HG03575 (cell line): ENCODE data around the gene ATF6.

ENCODE experiments used
- ATAC-seq: cut with Tn5 transposase; IDR thresholded peaks from one replicate; pipeline ENCODE4 v1.9.1; 2021; ENCODE audit not compliant: unreplicated experiment, insufficient number of reproducible peaks, low FRiP score; ENCODE audit errors: extremely low read depth

ATF6 gene

DNA sequence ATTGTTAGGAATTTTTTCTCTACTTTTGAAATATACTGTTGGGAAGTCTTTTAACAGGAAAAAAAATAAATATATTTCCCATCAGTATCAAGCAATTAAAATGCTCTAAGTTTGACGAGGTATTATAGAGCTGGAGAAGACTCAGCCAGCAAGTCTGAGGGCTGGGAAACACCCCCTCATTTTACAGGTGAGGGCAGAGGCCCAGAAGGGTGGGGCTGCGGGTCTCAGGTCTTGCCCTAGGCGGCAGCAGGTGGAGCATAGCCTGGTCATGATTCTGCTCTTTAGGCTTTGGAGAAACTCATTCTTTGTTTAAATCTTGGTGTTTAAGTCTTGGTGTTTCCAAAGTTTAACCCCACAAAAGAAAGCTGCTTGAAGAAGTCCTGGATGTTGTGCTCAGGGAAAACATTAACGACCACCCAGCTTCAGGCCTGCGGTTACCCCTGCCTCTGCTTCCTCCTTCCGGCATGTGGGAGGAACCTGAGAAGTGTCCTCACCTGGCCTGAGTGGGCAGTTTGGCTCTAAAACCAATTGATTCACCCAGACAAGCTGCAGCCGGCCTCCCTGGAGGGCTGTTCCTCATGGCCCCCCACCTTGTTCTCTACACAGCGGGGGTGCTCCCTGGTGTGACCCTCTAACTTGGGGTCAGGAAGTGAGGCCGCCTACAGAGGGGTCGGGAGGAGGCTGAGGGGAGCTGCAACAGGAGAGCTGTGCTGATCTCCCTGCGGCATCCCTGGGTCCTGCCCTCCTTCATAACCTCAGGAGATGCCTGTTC is 215.8 kb downstream of the ATF6 start:
- ATAC-seq: no peak

DNA sequence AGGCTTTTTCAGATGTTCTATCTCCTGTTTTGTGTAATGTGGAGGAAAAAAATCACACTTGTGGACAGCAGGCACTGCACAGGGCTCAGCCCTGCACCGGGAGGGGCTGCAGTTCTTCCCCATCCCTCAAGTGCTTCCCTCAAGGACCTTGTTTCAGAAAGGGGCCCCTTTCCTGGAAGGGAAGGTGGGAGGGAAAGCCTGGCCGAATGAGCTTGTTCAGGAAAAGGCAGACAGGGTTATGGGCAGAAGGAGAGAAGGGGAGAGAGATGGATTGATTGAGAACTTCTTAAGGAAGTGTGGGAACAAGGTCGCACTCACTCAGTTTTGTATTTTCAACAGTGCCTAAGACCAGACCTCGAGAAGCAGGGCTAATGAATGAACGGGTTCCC is 216.4 kb downstream of the ATF6 start:
- no peak for ATAC-seq

DNA sequence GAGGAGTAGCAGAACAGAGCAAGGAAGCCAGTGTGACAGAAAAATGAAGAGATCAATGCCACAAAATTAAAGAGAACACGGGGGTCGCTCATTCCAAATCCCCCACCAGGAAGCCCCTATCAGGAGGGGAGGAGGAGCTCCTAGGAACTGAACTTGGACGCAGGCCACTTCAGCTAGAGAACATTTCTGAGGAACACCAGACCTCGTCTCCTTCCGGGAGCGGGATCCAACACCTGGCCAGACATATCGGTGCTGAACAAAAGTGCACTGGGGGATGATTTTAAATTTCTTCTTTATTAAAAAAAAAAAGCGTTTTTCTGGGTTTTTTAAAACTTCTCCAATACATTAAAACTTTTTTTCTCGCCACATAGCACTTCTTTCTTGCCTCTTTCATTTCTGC is 216.8 kb downstream of the ATF6 start:
- ATAC-seq: no peak

DNA sequence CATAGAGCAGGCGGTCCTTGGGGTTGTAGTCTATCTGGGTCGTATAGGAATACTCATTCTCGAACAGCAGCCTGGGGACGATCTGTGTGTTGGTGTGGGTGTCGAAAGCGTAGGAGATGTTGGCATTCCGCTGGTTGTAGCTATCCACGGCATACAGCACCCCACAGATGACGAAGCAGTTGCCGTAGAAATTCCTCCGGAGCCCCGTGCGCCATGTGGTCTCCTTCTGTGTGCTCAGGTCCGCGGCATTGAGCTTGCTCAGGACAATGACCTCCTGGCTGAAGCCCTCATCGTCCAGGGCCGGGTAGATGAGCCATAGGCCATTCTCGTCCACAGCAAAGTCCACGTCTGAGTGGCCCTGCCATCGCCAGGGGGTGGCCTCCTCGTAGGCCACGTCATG is 217.6 kb downstream of the ATF6 start:
- no peak for ATAC-seq

DNA sequence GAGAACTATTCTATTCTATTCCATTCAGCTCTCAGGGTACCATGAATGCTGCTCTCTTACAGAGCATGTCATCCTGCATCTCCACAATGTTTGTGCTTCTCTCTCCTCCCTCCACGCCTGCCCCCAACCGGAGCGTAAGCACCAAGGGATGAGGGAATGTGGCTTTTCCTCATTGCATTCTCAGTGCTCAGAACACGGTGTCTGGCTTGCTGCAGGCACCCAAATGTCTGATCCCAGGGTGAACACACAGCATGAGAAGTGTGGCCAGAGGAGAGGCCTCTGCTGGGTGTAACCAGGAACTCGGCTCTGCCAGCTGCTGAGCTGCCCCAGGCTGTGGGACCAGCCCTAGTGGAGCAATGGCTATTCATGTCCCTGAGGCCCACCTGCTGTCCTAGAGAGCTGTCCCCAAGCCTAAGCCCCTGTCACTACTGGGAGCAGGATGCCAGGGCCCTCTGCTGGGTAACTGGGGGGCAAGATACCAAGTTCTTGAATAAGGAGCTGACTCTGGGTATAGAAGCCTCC is 219.2 kb downstream of the ATF6 start:
- no peak for ATAC-seq

DNA sequence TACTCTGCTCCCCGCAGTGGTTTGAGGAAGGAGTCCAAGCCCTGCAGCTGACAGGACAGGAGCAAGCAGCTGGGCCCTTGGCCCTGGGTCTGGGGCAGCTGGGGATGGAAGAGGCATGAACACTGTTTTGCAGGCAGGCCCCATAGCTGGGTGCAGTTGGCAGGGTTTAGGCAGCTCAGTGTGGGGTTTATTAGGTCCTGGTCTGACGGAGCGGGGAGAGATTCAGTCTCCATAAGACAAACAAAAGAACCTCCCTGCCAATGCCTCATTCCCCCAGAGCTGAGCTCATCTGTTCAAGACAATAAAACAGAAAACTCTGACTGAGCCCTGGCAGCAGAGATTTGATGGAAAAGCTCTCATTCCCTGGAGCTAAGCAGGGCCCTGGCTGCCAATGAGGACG is 220.2 kb downstream of the ATF6 start:
- no peak for ATAC-seq

DNA sequence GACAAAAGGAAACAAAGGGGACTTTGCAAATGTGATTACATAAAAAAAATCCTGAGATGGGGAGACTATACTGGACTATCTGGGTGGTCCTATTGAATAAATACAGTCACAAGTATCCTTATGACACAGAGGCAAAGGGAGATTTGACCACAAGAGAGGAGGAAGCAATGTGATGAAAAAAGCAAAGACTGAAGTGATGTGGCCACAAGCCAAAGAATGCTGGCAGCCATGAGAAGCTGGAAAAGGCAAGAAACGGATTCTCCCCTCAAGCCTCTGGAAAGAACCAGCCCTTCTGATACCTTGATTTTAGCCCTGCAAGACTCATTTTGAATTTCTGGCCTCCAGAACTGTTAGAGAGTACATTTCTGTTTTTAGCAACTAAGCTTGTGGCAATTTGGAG is 221.2 kb downstream of the ATF6 start:
- no peak for ATAC-seq

DNA sequence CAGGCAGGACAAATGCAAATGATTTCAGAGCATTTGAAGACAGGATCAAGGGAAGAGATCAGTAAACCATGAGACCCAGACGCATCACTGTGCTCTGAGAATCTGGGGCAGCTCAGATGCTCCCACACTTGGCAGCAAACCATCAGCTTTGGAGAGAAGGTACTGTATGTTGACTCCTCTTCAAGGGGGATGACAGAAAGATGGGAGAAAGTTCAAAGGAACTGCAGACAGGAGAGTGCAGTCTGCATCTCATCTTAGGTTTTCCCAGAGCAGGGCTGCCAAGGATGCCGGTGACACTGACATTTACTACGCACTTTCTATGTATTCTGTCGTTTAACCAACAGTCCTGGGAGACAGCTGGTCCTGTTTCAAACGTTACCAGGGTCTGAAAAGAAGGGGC is 221.8 kb downstream of the ATF6 start:
- no peak for ATAC-seq

DNA sequence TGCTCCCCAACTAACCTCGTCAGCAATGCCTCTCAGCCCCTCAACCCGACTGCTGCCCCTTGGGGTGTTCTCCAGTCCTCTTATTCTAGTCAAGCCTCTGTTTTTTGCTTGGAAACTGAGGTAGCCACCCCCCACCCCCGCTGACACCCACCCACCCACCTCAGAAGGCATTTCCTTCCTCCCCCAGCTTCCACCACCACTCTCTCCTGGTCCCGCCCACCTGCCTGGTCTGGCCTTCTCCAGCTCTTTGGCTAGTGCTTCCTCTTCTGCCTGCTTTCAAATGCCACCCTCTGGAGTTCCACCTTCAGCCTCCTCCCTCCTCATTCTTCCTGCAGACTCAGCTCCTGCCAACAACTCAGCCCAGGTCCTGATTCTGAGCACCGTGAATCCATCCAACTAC is 222.3 kb downstream of the ATF6 start:
- ATAC-seq: no peak

DNA sequence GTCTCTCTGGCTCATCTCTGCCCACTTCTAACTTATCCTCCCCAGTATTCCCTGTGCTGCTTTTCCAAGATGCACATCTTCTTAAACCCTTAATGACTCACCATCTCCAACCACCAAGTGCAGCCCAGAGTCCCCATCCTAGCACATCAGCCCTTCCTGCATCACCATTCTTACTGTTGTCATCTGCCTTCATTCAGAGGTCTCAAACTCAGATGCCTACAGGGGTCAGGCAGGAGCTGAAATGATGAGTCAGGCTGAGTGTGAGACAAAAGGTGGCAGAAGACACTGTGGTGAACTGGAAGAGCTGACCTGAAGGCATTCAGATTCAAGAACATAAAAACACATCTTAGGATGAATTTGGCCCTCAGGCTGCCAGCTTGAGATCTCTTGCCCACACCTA is 223.0 kb downstream of the ATF6 start:
- ATAC-seq: no peak

DNA sequence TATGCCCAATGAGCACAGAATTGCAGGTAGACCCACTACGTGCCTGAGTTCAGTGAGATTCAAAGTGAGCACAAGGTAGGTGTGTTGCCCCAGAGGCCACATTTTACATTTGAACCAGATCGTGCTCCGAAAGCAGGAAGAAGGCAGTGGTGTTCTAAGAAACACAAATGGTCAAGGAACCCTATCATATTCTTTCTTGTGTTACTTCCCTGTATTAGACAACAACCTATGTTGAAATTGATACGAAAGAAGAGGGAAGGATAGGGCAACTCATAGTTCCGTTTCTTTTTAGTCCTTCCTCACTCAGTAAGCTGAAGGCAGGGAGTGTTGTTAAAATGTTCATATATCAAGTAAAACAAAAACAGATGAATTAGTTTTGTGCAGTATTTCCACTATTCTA is 223.7 kb downstream of the ATF6 start:
- no peak for ATAC-seq

DNA sequence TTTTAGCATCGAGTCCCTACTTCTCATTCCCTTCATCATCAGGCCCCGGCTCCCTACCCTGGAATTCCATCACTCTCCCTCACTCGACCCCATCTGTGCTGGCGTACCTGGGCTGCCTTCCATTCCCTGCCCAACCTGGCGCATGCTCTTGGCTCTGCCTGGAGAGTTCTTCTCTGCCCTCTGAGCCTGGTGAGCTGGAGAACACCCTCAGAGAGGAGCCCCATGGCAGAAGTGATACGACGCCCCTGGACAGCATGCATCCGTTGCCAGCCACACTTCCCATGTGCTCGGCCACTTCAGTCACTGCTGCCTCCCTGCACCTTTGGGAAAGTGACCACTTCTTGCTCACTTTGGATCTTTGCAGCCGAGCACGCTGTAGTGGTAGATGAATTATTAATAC is 227.5 kb downstream of the ATF6 start:
- no peak for ATAC-seq

DNA sequence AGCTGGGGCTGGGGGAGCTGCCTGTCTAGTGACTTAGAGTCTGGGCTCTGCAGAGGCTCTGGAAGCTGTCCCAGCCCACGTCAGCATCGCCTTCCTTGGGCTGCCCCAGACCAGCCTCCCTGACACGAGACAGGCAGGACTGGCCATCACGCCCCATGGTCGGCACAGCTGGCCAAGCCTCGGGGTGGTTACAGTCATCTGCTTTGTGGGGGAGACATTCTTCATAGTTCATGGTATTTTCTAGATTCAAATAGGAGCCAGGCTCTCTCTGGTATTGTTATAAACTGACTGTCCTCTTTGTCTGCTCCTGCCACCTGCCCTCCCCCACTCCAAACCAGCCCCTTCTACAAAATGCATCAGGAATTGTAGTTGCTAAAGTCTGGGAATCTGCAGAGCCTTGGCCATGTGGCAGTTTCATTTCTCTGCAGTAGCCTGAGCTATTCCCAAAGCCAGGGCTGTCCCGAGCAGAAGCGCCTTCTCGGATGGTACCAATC is 228.1 kb downstream of the ATF6 start:
- ATAC-seq: no peak

DNA sequence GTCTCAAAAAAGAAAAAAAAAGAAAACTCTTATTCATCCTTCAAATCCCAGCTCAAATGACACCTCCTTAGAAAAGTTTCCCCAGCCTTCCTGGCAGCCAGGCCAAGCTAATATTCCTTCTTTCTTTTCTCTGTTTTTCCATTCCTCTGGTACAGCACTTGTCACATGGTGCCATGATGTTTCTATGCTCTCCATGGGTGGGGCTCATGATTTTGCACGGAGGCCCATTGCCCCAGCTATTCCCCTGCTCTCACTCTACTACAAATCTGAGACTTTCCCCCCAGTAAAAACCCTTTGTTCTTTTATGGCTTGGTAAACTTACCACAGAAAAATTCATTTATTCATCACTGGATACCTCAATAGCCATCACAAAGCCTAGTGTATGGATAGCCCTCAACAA is 231.0 kb downstream of the ATF6 start:
- no peak for ATAC-seq

DNA sequence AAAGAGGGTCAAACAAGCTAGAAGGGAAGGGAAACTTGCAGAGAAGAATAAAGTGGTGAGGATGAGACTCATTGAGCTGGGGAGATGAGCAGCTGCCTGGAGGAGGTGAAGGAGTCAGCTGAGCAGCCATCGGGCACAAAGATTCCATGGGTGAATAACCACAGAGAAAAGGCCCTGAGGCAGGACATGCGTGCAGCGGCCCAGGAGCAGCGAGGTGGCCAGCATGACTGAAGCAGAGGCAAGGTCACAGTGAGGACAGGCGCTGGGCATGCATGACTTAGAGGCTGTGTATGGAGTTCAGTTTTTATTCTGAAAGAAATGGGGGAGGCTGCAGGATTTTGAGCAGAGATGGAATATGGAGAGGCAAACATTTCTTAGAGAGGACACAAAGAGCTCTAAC is 232.7 kb downstream of the ATF6 start:
- ATAC-seq: no peak

DNA sequence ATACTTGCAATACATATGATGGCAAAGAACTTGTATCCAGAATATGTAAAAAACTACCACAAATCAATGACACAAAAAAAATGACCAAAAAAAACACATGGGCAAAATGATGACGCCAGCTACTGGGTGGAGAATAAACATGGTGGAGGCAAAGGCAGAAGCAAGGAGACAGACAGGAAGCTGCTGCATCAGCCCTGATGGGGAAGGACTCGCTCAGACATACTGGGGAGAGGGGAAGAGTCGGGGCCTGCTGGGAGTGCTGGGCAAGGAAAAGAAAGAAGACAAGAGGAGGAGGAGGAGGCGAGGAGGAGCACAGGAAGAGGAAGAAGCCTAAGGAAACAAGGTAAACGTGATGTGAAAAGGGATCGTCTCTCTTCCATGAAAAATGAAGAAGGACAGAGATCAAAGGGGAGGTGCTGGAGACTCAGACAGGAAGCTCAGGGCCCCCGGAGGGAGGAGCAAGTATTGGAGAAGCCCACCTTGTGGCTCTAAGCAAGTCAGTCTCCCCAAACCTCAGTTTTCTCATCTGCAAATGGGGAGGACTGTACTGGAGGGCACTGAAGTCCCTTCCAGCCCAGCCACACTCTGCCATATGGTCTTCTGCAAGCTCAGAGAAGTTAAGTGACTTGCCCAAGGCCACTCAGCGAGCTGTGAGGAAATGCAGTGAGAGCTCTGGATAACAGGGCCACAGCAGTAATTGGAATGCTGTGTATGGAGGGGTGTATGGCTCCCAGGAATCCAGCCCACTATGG is 233.4 kb downstream of the ATF6 start:
- no peak for ATAC-seq

DNA sequence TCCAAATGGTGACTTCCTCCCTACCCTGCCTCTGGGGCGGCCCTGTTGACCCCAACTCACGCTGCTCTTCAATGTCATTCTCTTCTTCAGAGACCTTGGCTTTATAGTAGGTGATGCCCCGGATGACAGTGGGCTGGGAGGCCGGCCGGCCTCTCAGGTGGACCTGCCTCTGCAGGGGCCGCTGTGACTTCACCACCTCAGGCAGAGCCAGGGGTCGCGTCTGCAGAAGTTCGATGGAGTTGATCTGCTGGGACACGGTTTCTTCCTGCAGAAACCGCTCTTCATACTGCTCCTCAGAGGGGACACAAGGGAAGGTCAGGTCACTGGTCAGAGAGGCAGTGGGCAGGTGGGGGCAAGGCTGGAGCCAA is 233.9 kb downstream of the ATF6 start:
- no peak for ATAC-seq

DNA sequence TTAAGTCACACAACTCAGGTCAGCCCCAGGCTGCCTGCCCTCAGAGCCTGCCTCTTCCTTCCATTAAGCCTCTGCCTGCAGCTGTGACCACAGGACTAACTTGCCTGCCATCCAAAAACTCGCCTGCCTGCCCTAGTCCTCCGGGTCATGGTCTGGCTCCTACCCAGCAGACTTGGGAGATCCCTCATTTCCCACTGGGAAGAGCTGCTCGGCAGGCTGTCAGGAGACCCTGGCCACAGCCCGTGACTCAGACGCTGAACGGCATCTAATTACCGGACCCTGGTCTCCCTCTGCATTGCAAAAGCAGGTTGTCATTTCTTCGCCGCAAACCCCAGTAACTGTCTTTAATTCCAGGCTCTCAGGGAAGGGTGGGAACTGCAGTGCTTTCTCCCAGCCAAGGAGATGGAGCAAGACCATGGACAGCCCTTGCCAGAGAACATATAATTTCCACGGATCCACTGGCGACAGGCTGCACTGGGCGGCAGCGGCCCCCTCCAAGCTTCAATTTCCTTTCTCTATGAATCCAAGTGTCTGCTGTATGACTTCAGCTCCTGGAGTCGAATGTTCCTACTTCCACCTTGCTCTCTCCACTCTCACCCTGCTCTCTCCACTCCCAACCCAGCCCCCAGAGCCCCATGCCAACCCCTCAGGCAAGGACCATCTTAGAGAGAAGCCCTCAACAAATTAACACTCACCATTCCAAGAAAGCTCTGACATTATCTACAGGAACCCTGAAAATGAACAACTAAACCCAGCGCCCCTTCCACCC is 237.1 kb downstream of the ATF6 start:
- ATAC-seq: no peak

DNA sequence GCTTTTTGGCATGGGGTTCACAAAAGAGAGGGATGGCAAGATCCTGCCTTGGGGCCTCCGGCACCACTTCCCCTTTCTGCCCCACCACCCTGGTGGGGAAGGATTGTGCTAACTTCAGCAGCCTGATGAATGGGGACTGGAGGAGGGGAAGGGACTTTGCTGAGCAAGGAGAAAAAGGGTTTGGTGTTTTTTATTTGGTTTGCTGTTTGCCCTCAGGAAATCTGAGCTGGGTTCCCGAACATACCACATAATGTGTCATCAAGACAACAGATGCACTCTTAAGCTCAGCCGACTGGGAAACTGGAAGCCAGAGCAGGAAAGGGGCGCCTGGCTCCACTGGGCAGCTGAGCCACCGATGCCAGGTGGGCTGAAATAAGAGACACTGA is 237.7 kb downstream of the ATF6 start:
- no peak for ATAC-seq
